ENCODE measurements around the gene SRPRA. TPM values are rescaled to one million over a fixed set of nuclear protein-coding genes. Genes with fewer than 3 reads are reported as not detected.
A peak's percentile ranks its signal among the peaks of the same experiment; 100 is the strongest.

The SRPRA gene
- total RNA-seq, 2 experiments from 2014 or later = 153 to 158 TPM

GRCh38 chr11:126303623-126304456 lies 35.1 kb upstream of the SRPRA start, which contains the start of gene DCPS:
DCPS (plus strand) TSS chr11:126304060; CDS start chr11:126304081, 21 bp downstream.
- Mint-ChIP-seq H3K9me3 (peaks cover 3% of the 10 kb centered on the region), H3K27ac (peak within 1 kb of the TSS; percentile 100), H3K36me3 (peaks cover 35% of the 10 kb centered on the region), H3K27me3 (no peaks in the 10 kb centered on the region), H3K4me3 (peak within 1 kb of the TSS; percentile 97), H3K4me1 (peaks cover 21% of the 10 kb centered on the region)
- peak; percentile 94 for DNase-seq

GRCh38 chr11:126297004-126297403 lies 28.3 kb upstream of the SRPRA start:
- no peaks in the 10 kb centered on the region for H3K9me3 Mint-ChIP-seq
- H3K4me3 Mint-ChIP-seq = no peak overlapping the region
- H3K27ac Mint-ChIP-seq = no peak overlapping the region
- peaks cover 11% of the 10 kb centered on the region for H3K4me1 Mint-ChIP-seq
- no peaks in the 10 kb centered on the region for H3K27me3 Mint-ChIP-seq
- DNase-seq = no peak
- H3K36me3 Mint-ChIP-seq = peaks cover 24% of the 10 kb centered on the region

- Mint-ChIP-seq H3K27ac (peak overlapping the region; percentile 26), H3K36me3 (peaks cover 15% of the 10 kb centered on the region)
Measured at GRCh38 chr11:126293726-126294125, 25.0 kb upstream of the SRPRA start.

GRCh38 chr11:126290887-126291286 lies 22.2 kb upstream of the SRPRA start:
- Mint-ChIP-seq H3K4me3 (no peak overlapping the region), H3K27me3 (no peaks in the 10 kb centered on the region), H3K9me3 (no peaks in the 10 kb centered on the region), H3K4me1 (peaks cover 21% of the 10 kb centered on the region), H3K27ac (no peak overlapping the region), H3K36me3 (peaks cover 10% of the 10 kb centered on the region)
- no peak for DNase-seq

More at GRCh38 chr11:126293726-126294125, 25.0 kb upstream of the SRPRA start:
- H3K27me3 Mint-ChIP-seq = no peaks in the 10 kb centered on the region
- no peak for DNase-seq
- no peak overlapping the region for H3K4me3 Mint-ChIP-seq
- no peaks in the 10 kb centered on the region for H3K9me3 Mint-ChIP-seq
- peaks cover 11% of the 10 kb centered on the region for H3K4me1 Mint-ChIP-seq

GRCh38 chr11:126288237-126288636 lies 19.5 kb upstream of the SRPRA start:
- H3K4me3 Mint-ChIP-seq = no peak overlapping the region
- no peaks in the 10 kb centered on the region for H3K27me3 Mint-ChIP-seq
- H3K27ac Mint-ChIP-seq = peak overlapping the region; percentile 48
- no peaks in the 10 kb centered on the region for H3K9me3 Mint-ChIP-seq
- no peak for DNase-seq
- H3K36me3 Mint-ChIP-seq = peaks cover 2% of the 10 kb centered on the region
- H3K4me1 Mint-ChIP-seq = peaks cover 30% of the 10 kb centered on the region

- Mint-ChIP-seq H3K4me1 (peaks cover 44% of the 10 kb centered on the region), H3K27me3 (no peaks in the 10 kb centered on the region), H3K27ac (peak overlapping the region; percentile 64), H3K4me3 (peak overlapping the region; percentile 62), H3K9me3 (no peaks in the 10 kb centered on the region), H3K36me3 (peaks cover 2% of the 10 kb centered on the region)
- DNase-seq = peak; percentile 85
Measured at GRCh38 chr11:126284829-126285228, 16.1 kb upstream of the SRPRA start.

- Mint-ChIP-seq H3K36me3 (peaks cover 13% of the 10 kb centered on the region), H3K4me3 (peak within 1 kb of the TSS; percentile 94), H3K9me3 (no peaks in the 10 kb centered on the region), H3K4me1 (peaks cover 39% of the 10 kb centered on the region), H3K27me3 (no peaks in the 10 kb centered on the region), H3K27ac (peak within 1 kb of the TSS; percentile 91)
- peak; percentile 66 for DNase-seq
Measured at GRCh38 chr11:126282736-126283591, 14.3 kb upstream of the SRPRA start, which contains the start of gene TIRAP. TIRAP (plus strand) TSS chr11:126283093; CDS start chr11:126290895, 7,802 bp downstream.

- H3K27me3 Mint-ChIP-seq = no peaks in the 10 kb centered on the region
- peak overlapping the region; percentile 85 for H3K4me3 Mint-ChIP-seq
- H3K9me3 Mint-ChIP-seq = no peaks in the 10 kb centered on the region
- DNase-seq = peak; percentile 39
- H3K27ac Mint-ChIP-seq = peak overlapping the region; percentile 91
- peaks cover 16% of the 10 kb centered on the region for H3K36me3 Mint-ChIP-seq
- H3K4me1 Mint-ChIP-seq = peaks cover 38% of the 10 kb centered on the region
Measured at GRCh38 chr11:126282361-126282735, 13.7 kb upstream of the SRPRA start.

- DNase-seq = no peak
- Mint-ChIP-seq H3K27me3 (no peaks in the 10 kb centered on the region), H3K36me3 (peaks cover 16% of the 10 kb centered on the region), H3K4me1 (peaks cover 35% of the 10 kb centered on the region), H3K27ac (peak overlapping the region; percentile 8), H3K4me3 (peak overlapping the region; percentile 85), H3K9me3 (no peaks in the 10 kb centered on the region)
Measured at GRCh38 chr11:126281666-126282175, 13.0 kb upstream of the SRPRA start.

- no peaks in the 10 kb centered on the region for H3K27me3 Mint-ChIP-seq
- H3K4me1 Mint-ChIP-seq = peaks cover 33% of the 10 kb centered on the region
- H3K9me3 Mint-ChIP-seq = no peaks in the 10 kb centered on the region
- peak overlapping the region; percentile 5 for H3K27ac Mint-ChIP-seq
- DNase-seq = no peak
- H3K36me3 Mint-ChIP-seq = peaks cover 16% of the 10 kb centered on the region
- H3K4me3 Mint-ChIP-seq = peak overlapping the region; percentile 22
Measured at GRCh38 chr11:126281245-126281644, 12.6 kb upstream of the SRPRA start.

- Mint-ChIP-seq H3K27ac (peak overlapping the region; percentile 48), H3K9me3 (no peaks in the 10 kb centered on the region), H3K36me3 (peaks cover 21% of the 10 kb centered on the region), H3K27me3 (no peaks in the 10 kb centered on the region), H3K4me3 (no peak overlapping the region), H3K4me1 (peaks cover 33% of the 10 kb centered on the region)
- no peak for DNase-seq
Measured at GRCh38 chr11:126280595-126280994, 11.9 kb upstream of the SRPRA start.

GRCh38 chr11:126279191-126279590 lies 10.5 kb upstream of the SRPRA start:
- Mint-ChIP-seq H3K27ac (no peak overlapping the region), H3K27me3 (no peaks in the 10 kb centered on the region), H3K4me1 (peaks cover 23% of the 10 kb centered on the region), H3K36me3 (peaks cover 25% of the 10 kb centered on the region), H3K9me3 (no peaks in the 10 kb centered on the region), H3K4me3 (no peak overlapping the region)
- no peak for DNase-seq

GRCh38 chr11:126277780-126278179 lies 9.1 kb upstream of the SRPRA start:
- peaks cover 25% of the 10 kb centered on the region for H3K36me3 Mint-ChIP-seq
- no peak for DNase-seq
- H3K4me1 Mint-ChIP-seq = peaks cover 18% of the 10 kb centered on the region
- H3K27ac Mint-ChIP-seq = no peak overlapping the region
- H3K4me3 Mint-ChIP-seq = no peak overlapping the region
- H3K9me3 Mint-ChIP-seq = no peaks in the 10 kb centered on the region
- no peaks in the 10 kb centered on the region for H3K27me3 Mint-ChIP-seq

- no peaks in the 10 kb centered on the region for H3K27me3 Mint-ChIP-seq
- peaks cover 16% of the 10 kb centered on the region for H3K4me1 Mint-ChIP-seq
- DNase-seq = no peak
- H3K27ac Mint-ChIP-seq = no peak overlapping the region
- peaks cover 25% of the 10 kb centered on the region for H3K36me3 Mint-ChIP-seq
- H3K4me3 Mint-ChIP-seq = no peak overlapping the region
- H3K9me3 Mint-ChIP-seq = no peaks in the 10 kb centered on the region
Measured at GRCh38 chr11:126277322-126277721, 8.6 kb upstream of the SRPRA start.

- peak overlapping the region; percentile 97 for H3K4me3 Mint-ChIP-seq
- H3K4me1 Mint-ChIP-seq = peaks cover 37% of the 10 kb centered on the region
Measured at GRCh38 chr11:126268361-126268707, 361 bp downstream of the SRPRA start.

More at GRCh38 chr11:126268361-126268707, 361 bp downstream of the SRPRA start:
- Mint-ChIP-seq H3K36me3 (peaks cover 47% of the 10 kb centered on the region), H3K27me3 (no peaks in the 10 kb centered on the region), H3K9me3 (no peaks in the 10 kb centered on the region), H3K27ac (peak overlapping the region; percentile 94)
- DNase-seq = no peak

Measured in activated naive CD8-positive, alpha-beta T cell treated with anti-CD3 and anti-CD28 coated beads for 36 hours (primary cell).